Epidermal melanocyte (primary cell): Measurements from ENCODE around the gene DOCK4.

Experiments
- DNase-seq: peaks from one replicate; pipeline ENCODE4 v3.0.0; 2011; ENCODE audit warnings: low spot score; ENCODE audit not compliant: insufficient read length

DOCK4 gene

GRCh38 chr7:111825046-111825445 lies 381.2 kb downstream of the DOCK4 start:
- DNase-seq = no peak

GRCh38 chr7:111823826-111824225 lies 382.4 kb downstream of the DOCK4 start:
- DNase-seq = no peak

- no peak for DNase-seq
Measured at GRCh38 chr7:111821046-111821445, 385.2 kb downstream of the DOCK4 start.

- DNase-seq = no peak
Measured at GRCh38 chr7:111820621-111821020, 385.6 kb downstream of the DOCK4 start.

- no peak for DNase-seq
Measured at GRCh38 chr7:111820121-111820520, 386.1 kb downstream of the DOCK4 start.

GRCh38 chr7:111815354-111815753 lies 390.8 kb downstream of the DOCK4 start:
- no peak for DNase-seq

- DNase-seq = no peak
Measured at GRCh38 chr7:111813306-111813705, 392.9 kb downstream of the DOCK4 start.

- no peak for DNase-seq
Measured at GRCh38 chr7:111806232-111806631, 400.0 kb downstream of the DOCK4 start.

- no peak for DNase-seq
Measured at GRCh38 chr7:111803015-111803758, 403.0 kb downstream of the DOCK4 start.

GRCh38 chr7:111802194-111802772 lies 403.9 kb downstream of the DOCK4 start:
- DNase-seq = no peak

- no peak for DNase-seq
Measured at GRCh38 chr7:111801277-111801676, 404.9 kb downstream of the DOCK4 start.

GRCh38 chr7:111796671-111797070 lies 409.5 kb downstream of the DOCK4 start:
- no peak for DNase-seq

GRCh38 chr7:111789870-111790269 lies 416.3 kb downstream of the DOCK4 start:
- no peak for DNase-seq

GRCh38 chr7:111789048-111789320 lies 417.2 kb downstream of the DOCK4 start:
- DNase-seq = no peak

GRCh38 chr7:111788286-111789047 lies 417.7 kb downstream of the DOCK4 start:
- no peak for DNase-seq

GRCh38 chr7:111787741-111788140 lies 418.5 kb downstream of the DOCK4 start:
- no peak for DNase-seq

GRCh38 chr7:111787099-111787498 lies 419.1 kb downstream of the DOCK4 start:
- no peak for DNase-seq

- no peak for DNase-seq
Measured at GRCh38 chr7:111785076-111785475, 421.1 kb downstream of the DOCK4 start.

- DNase-seq = no peak
Measured at GRCh38 chr7:111784296-111784695, 421.9 kb downstream of the DOCK4 start.

GRCh38 chr7:111783854-111784253 lies 422.3 kb downstream of the DOCK4 start:
- DNase-seq = no peak

- DNase-seq = no peak
Measured at GRCh38 chr7:111780527-111780926, 425.7 kb downstream of the DOCK4 start.

- no peak for DNase-seq
Measured at GRCh38 chr7:111775206-111775605, 431.0 kb downstream of the DOCK4 start.

- DNase-seq = no peak
Measured at GRCh38 chr7:111772716-111773115, 433.5 kb downstream of the DOCK4 start.
